ENCODE measurements around the gene TTLL11.

DNA sequence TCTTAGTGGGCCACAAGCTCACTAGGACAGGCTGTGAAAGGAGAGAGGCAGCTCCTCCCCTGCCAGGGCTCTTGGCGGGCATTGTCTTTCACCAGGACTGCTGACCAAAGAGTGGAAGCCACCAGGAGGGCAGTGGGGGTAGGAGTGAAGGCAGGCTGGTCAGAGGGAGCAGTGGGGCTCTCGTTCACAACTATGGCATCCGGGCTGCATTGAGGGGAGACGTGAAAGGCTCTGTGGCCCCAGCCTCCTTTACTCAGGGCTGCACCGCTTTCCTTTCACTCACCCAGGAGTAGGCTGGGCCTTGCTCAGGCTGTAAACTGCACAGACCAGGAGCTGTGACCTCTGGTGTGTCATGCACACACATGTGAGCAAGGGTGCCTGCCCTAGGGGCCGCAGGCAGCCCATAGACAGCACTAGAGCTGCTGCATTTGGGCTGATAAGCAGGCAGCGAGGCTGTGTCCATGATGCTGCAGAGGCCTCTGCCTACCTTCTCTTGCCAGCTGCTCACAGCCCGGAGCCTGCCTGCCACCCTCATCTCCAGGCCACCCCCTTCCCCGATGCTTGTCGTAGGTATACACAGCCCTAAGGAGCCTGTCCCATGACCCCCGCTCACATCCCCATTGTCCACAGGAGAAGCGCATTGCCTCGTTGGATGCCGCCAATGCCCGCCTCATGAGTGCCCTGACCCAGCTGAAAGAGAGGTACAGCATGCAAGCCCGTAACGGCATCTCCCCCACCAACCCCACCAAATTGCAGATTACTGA is 311.2 kb downstream of the TTLL11 start:
- TF ChIP-seq, protein P1, sequence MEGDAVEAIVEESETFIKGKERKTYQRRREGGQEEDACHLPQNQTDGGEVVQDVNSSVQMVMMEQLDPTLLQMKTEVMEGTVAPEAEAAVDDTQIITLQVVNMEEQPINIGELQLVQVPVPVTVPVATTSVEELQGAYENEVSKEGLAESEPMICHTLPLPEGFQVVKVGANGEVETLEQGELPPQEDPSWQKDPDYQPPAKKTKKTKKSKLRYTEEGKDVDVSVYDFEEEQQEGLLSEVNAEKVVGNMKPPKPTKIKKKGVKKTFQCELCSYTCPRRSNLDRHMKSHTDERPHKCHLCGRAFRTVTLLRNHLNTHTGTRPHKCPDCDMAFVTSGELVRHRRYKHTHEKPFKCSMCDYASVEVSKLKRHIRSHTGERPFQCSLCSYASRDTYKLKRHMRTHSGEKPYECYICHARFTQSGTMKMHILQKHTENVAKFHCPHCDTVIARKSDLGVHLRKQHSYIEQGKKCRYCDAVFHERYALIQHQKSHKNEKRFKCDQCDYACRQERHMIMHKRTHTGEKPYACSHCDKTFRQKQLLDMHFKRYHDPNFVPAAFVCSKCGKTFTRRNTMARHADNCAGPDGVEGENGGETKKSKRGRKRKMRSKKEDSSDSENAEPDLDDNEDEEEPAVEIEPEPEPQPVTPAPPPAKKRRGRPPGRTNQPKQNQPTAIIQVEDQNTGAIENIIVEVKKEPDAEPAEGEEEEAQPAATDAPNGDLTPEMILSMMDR (IDR thresholded peaks at IDR 0.05), result no peak
- TF ChIP-seq ELF1 (IDR thresholded peaks at IDR 0.05) (no peak), TEAD4 (IDR thresholded peaks at IDR 0.05; ENCODE audit: borderline replicate concordance, insufficient read depth) (no peak), NRF1 (IDR thresholded peaks at IDR 0.05; ENCODE audit: low read depth, low read length) (no peak), RCOR1 (IDR thresholded peaks at IDR 0.05; ENCODE audit: low read length) (no peak), TCF12 (IDR thresholded peaks at IDR 0.05) (no peak), EZH2phosphoT487 (IDR thresholded peaks at IDR 0.05; ENCODE audit: borderline replicate concordance, low read depth) (no peak)
- TF ChIP-seq, protein P2, sequence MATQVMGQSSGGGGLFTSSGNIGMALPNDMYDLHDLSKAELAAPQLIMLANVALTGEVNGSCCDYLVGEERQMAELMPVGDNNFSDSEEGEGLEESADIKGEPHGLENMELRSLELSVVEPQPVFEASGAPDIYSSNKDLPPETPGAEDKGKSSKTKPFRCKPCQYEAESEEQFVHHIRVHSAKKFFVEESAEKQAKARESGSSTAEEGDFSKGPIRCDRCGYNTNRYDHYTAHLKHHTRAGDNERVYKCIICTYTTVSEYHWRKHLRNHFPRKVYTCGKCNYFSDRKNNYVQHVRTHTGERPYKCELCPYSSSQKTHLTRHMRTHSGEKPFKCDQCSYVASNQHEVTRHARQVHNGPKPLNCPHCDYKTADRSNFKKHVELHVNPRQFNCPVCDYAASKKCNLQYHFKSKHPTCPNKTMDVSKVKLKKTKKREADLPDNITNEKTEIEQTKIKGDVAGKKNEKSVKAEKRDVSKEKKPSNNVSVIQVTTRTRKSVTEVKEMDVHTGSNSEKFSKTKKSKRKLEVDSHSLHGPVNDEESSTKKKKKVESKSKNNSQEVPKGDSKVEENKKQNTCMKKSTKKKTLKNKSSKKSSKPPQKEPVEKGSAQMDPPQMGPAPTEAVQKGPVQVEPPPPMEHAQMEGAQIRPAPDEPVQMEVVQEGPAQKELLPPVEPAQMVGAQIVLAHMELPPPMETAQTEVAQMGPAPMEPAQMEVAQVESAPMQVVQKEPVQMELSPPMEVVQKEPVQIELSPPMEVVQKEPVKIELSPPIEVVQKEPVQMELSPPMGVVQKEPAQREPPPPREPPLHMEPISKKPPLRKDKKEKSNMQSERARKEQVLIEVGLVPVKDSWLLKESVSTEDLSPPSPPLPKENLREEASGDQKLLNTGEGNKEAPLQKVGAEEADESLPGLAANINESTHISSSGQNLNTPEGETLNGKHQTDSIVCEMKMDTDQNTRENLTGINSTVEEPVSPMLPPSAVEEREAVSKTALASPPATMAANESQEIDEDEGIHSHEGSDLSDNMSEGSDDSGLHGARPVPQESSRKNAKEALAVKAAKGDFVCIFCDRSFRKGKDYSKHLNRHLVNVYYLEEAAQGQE (IDR thresholded peaks at IDR 0.05; ENCODE audit: low read depth, low read length), result no peak
- TF ChIP-seq, protein P3, sequence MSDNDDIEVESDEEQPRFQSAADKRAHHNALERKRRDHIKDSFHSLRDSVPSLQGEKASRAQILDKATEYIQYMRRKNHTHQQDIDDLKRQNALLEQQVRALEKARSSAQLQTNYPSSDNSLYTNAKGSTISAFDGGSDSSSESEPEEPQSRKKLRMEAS (IDR thresholded peaks at IDR 0.05; ENCODE audit: low read depth), result no peak

All from SK-N-SH (cell line).